ENCODE results near the gene BCL11B.

Gene BCL11B

GRCh38 chr14:99252940-99253868 lies 18.8 kb downstream of the BCL11B start:
- no peak for DNase-seq

- no peak for DNase-seq
Measured at GRCh38 chr14:99252443-99252939, 19.5 kb downstream of the BCL11B start.

DNA sequence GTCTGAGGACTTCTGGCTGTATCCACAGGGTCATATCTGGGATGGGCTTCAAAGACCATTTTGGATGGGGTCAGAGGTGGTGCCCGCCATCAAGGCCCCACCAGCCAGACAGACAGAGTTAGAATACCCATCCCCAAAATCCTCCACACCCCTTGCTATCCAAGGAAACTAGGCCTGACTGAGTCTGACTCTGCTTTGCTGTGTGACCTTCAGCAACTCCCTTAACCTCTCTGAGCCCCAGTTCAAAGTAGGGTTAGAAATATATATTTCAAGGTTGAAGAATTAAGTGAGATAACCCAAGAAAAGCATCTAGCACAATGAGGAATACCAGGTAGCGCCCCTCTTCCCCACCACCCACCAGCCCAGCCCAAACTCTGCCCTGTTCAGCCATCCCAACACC lies 20.3 kb downstream of the BCL11B start:
- DNase-seq, result no peak

DNA sequence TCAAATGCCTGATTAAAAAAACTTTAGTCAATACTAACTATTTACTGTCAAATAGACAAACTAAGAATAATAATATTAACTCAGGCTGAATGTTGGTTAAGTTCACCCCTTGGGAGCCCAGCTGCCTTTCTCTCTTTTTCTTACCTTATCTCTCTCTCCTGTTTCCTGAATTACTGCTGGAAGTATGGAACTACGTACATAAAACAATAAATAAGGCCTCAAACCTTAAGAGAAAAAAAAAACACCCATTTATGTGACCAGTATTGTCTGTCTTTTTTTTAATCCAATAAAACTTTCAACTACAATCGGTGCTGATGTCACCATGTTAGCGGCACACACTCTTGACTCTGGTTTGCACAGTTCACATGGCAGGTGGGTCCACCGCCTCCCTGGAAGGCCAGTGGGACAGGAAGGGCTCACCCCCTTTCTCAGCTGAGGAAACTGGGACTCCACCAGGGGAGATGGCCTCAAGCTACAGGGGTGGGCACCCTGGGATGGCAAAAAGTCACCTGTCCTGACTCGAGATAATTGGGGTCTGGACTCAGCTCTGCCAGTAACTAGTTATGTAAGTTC lies 21.3 kb downstream of the BCL11B start:
- DNase-seq, result no peak

DNA sequence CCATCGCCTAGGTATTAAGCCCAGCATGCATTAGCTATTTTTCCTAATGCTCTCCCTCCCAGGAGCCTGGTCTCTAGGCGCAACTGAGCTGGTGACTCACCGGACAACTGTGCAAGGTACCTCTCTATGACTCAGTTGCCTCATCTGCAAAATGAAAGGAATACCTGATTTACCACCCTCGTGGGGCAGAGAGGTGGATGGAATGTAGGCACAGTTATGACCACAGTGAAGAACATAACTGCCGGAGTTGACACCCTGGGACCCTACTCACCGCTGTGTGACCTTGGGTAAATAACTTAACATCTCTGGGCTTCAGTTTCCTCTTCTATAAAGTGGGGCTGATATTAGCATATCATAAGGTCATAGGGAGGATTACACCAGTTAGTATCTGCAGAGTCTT lies 22.6 kb downstream of the BCL11B start:
- no peak for DNase-seq

GRCh38 chr14:99248761-99249171 lies 23.2 kb downstream of the BCL11B start:
- DNase-seq, result no peak

GRCh38 chr14:99247772-99248171 lies 24.2 kb downstream of the BCL11B start:
- no peak for DNase-seq

GRCh38 chr14:99247101-99247729 lies 24.8 kb downstream of the BCL11B start:
- DNase-seq, result peak; percentile 66

GRCh38 chr14:99246536-99247097 lies 25.4 kb downstream of the BCL11B start:
- no peak for DNase-seq

DNA sequence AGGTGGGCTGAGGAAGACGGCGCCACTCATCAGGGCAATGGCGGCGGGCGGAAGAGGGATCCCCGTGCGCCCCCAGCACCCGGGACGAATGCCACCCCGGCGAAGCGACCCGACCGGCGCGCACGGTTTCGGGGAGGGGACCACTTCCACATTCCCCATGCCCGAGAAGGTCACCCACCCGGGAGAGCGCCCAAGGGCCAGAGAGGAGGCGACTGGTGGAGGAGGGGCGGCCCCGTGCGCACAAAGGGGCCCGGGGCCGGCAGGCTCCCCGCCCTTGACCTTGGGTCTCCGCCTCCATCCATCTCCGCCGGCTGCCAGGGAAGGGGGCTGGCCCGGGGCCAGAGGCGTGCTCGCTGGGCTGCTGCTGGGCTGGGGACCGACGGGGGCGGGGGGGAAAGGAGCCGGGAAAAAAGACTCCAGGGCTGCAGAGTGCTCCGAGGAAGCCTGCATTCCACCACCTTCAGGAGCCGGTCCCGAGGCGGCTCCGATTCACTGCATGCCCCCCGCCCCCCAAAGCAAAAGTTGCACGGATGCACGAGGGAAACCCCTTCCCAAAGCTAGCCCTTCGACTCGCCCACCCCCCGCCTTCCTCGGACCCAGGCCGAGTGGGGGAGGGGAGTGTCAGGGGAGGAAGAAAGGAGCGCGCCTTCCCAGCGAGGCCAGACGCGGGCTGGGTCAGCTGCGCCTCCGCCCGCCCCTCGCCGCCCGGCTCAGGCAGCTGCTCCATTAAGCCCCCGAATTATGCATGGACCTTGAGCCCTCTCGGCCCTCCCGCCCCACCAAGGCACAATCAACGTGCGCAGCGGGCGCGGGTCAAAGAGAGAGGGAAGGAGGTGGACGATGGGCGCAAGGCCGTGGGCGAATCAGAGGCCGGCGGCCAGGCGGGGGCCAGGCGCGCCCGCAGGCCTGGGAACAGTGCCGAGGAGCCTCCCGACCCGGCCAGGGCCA lies 26.2 kb downstream of the BCL11B start:
- peak; percentile 87 for DNase-seq

DNA sequence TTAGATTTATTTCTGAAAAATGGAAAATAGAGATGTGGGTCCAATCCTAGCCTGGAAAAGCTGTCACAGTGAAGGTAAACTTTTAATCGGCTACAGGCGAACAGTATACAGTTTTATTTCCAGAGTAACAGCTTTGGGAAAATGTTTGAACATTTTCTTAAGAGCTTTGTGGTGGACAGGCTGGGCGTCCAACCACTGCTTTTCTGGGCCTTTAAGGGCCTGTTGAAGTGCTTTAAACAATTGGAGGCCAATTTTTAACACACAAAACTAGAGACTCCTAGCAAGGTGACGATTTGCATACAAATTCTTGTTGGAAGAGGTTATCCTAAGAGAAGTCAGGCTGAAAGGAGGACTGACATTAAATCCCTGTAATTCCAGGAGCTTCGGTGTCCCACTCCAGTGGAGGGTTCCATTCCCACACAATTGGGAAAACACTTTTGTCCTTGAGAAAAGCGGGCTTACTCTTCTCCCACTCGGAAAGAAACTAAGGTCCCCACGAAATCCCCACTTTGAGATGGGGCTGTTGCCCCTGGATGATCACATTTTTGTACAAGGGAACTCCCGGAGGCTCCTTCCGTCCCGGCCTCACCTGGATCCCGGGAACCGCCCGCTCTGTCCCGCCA lies 26.9 kb downstream of the BCL11B start:
- no peak for DNase-seq

DNA sequence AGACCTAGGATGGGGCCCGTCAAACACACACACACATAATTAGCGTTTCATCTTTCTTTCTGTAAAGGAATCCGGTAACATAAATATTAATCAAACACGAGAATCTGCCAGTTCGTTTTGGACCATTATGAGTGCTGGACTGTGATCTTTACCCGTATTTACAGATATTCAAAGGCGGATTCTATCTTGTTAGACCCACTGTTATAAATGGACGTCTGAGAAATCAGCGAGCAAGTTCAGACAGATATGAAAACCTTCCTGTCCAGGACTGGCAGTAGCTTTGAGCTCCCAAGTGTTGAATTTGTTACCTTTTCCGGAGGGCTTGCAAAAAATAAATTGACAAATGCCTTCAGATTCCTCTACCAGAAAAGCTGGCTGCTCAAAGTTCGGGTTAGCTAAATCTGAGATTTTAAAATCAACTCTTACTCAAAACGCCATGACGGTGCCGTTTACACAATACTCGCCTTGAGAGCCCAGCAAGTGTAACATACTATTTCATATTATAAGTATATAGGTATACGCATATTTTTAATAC lies 27.6 kb downstream of the BCL11B start:
- no peak for DNase-seq

DNA sequence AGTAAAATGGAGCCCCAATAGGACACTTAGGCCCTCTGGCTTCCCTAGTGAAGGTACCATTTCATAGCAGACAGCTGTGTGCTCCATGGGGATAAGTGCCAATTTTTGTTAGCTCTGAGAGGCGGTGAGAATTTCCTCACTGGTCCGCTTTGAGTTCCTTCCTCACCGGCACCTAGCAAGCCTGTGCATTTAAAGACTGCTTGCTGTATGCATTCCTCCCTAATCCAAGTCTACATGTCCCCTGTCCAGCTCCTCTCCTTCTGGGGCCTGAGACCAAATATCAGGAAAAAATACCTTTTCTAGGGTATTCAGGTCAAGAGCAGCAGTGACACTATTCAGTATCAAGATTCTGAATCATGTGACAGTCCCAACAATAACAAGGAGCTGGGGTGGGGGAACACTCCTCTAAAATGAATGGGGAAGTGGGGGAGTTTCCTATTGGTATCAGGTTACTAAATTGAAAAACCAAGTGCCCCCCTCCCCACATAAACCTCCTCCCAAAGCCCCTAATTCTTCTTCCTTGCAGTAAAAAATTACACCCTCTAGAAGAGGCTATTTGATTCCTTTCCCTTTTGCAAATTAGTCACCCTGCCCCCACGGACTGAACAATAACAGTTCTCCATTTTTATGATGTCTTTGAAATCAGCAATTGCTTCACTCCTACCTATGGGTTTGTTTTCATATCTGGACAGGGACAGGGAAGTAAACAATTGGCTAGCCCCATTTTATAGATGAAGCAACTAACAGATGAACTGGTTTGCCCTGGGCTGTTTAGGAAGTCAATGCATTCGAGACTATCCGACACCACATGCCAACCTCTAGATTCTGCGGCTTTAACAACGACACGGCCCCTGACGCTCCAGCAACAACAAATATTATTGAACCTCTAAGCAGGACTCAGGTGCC lies 28.9 kb downstream of the BCL11B start:
- DNase-seq, result no peak

- no peak for DNase-seq
Measured at GRCh38 chr14:99242238-99242637, 29.8 kb downstream of the BCL11B start.

DNA sequence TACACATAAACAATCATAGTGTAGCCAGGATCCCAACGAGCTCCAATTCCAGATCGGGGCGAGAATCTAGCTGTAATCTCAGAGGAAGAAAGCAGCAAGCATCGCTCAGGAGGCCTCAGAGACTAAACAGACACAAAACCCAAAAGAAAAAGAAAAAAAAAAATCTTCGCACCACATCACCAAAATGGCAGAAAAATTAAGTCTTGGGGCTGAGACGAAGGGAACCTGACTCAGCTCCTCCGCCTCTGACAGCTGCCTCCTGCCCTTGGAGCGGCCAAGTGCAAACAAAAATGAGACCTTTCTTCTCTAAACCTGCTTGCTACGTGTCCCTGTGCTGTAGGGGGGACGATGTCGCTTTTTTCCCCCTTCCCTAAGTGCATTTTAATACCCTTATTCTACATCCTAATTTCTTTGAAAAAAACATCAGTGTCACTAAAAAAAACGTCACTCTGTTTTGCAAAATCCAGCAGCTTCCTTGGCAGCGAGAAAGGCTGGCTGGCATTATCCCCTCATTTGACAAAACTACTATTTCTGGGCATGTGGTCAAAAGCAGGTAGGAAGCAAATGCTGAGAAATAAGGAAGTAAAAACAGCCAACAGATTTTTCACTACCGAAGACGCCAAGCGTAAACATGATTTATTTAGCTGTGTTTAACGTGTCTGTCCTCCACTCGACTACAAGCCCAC lies 30.5 kb downstream of the BCL11B start:
- DNase-seq, result no peak

- no peak for DNase-seq
Measured at GRCh38 chr14:99240627-99241324, 31.2 kb downstream of the BCL11B start.

GRCh38 chr14:99239661-99240092 lies 32.3 kb downstream of the BCL11B start:
- DNase-seq, result no peak

DNA sequence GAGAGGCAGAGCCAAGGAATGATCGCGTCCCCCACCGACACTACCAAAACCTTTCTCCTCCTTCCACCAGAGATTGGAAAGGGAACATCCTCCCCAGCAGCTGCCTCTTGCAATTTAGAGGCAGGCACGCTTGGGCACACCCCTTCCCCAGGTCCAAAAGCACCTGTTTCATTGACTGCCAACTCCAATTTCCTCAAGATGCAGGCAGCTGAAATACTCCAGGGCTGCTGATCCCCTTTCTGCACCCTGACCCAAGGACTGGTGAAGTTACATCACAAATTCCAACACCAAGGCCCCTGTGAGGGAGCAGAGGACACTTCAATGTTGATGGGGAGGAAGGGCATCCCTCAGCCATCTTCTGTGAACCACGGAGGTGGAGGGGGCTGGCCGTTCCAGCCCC lies 33.8 kb downstream of the BCL11B start:
- DNase-seq, result no peak

DNA sequence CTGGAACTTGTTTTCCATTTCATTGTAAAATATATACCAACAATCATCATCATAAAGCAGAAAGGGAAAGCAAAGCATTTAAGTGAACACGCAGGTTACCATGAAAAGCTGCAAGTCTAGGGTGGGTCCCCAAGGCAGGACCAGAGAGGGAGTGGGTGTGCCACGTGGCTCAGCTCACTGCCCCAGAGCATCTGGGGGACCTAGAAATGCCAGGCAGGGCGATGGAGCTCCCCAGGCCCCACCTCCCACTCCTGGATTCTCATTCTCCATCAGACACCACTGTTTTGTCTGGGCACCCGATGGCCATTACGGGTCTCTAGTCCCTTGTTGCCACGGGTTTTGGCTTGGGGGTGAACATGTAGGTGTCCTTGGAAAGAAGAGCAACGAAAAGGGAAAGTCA lies 34.7 kb downstream of the BCL11B start:
- no peak for DNase-seq

All from retina (tissue), 1 donor.